Keratinocyte (primary cell): ENCODE data around the gene GRIK4.

Experiments
- CTCF ChIP-seq, 3 experiments: IDR thresholded peaks in 1 of 3; conservative IDR thresholded peaks in 1 of 3; optimal IDR thresholded peaks in 1 of 3; 2 replicates in 2 of 3; 3 replicates in 1 of 3; pipeline versions ENCODE3 to v1.5.1; 2011; ENCODE audit warnings: low read length in 3 of 3, mild to moderate bottlenecking in 3 of 3, moderate library complexity in 2 of 3, control low read depth in 1 of 3, inconsistent platforms in 1 of 3; ENCODE audit not compliant: insufficient read depth in 2 of 3; ENCODE audit errors: extremely low read depth in 1 of 3
- EZH2 ChIP-seq: IDR thresholded peaks from one replicate; pipeline ENCODE4 v1.6.1; 2012; ENCODE audit warnings: inconsistent platforms, mild to moderate bottlenecking, low read length, moderate library complexity

DNA sequence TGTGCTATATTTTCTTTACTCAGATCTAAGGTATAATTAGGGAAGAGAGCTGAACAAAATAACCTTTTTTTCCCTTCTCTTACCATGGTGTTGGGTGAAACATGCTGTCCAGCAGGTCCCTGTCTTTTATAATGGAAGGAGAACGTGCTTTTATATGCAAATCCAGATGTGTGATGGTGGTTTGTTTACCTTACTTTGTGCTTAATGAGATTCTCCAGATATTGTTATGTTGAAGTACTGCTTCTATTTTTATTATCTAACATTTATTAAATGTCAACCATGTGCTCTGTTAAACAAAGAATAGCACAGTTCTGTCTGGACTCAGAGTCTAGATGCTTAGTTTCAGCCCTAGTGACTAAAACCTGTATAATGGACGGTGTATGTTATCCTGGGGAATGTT lies 10.1 kb upstream of the GRIK4 start:
- TF ChIP-seq CTCF (optimal IDR thresholded peaks at IDR 0.05 in 1 of 3, IDR thresholded peaks at IDR 0.05 in 1 of 3, conservative IDR thresholded peaks at IDR 0.05 in 1 of 3; ENCODE audit: extremely low read depth in 1 of 3, insufficient read depth in 2 of 3, low read length in 3 of 3), result no peak
- TF ChIP-seq EZH2, result no peak
